Posterior vena cava (tissue), 2 donors: ENCODE data around the gene NGDN. TPM values are rescaled to one million over a fixed set of nuclear protein-coding genes. Genes with fewer than 3 reads are reported as not detected.
"Not testable (repeated sequence)": the region's sequence is repeated elsewhere in the genome, so short reads cannot be mapped to it uniquely, and the experiment has no call there.

ENCODE experiments used
- DNase-seq: peaks from one replicate; pipeline ENCODE4 v3.0.0-alpha.2; 2020; ENCODE audit warnings: low spot score
- intact Hi-C, 2 donors: fragments of 100-400 bp; cut with DNase I; formaldehyde crosslinking; loops; one replicate each; pipeline versions ENCODE4 v1.14.1 to v1.14.2; 2022 to 2023
- total RNA-seq, 2 donors: library from RNA; stranded (reverse); fragmentation: NEBNext Ultra II Directional; extraction: Animal tissue kit (Norgen Biotek cat#: 25700); gene quantifications; one replicate each; pipeline ENCODE4 v1.2.1, GENCODE V29; 2021
- donor health status: DM: yes; HTN: yes; CAD: no.
- donor health status: DM: yes; HTN: yes; CAD: no.

Gene NGDN
- total RNA-seq, 2 donors from 2014 or later = 27.8 to 28.4 TPM

DNA sequence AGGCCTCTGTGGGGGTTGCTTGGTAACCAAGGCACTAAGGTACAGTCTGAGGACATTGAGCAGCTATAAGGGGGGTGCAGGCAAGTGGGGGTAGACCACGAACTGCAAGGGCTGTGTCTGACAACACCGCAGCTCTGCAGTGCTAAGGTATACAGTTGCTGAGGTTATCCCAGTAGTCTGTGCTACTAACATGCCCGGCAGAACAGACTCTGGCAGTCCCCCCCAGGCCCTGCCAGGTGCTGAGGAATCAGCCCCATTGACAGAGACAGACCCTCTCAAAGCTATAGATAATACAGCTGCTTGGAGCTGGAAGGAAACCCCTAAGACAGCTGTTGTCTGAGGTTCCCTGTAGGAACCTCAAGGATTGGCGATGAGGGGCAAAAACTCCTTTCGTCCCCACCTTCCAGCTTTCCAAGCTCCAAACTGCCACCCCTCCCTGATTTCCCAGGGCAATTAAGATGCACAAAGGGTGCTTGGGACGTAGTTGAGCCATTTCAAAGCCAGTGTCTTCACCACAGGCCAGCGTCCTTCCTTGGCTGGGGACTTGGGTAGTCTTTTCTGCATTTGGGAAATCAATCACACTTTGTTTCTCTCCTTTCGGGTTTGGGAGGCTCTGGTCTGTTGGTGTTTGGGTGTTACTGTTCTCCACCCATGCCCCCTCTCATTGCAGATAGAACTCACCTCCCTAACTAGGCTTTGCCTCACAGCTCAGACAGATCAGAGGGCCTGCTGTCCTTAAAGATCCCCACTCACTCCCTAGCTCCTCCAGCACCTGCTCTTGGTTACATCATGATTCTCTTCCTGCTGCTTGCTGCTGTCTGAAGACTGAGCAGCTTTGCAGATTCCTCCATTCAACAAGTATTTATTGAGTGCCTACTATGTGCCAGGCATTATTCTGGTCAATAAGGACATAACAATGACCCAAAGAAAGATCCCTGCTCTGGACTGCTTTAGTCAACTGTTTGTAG lies 32.1 kb upstream of the NGDN start:
- intact Hi-C loops = no loop called here
- peak; percentile 32 for DNase-seq

- DNase-seq = peak; percentile 44
- intact Hi-C loops = no loop called here
These were observed 31.2 kb upstream of the NGDN start for GRCh38 chr14:23438101-23438971.

- intact Hi-C loops = no loop called here
- peak; percentile 56 for DNase-seq
These were observed 30.2 kb upstream of the NGDN start for GRCh38 chr14:23439107-23439835.

DNA sequence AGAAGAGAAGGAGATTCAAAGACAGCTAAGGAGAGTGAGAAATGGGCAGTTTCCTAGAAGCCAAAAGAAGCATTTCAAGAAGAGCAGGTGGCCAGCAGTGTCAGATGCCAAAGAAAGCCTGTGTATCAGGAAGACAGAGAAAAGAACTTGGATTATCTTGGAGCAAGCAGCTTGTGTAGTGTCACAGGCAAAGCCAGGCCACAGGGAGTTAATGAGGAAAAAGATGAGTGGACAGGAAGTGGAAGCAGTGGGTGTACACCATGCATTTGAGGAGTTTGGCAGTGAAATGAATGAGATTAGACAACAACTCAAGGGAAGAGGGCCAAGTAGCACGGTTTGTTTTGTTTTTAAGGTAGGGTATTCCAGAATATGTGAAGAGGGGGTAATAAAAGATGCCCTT lies 28.4 kb upstream of the NGDN start:
- intact Hi-C loops = loop anchor here in 1 of 2 donors (10.0 kb wide), 1 partner anchor 116 kb away; the partner anchor contains the start of gene PABPN1
- no peak for DNase-seq

GRCh38 chr14:23442721-23443356 lies 26.7 kb upstream of the NGDN start:
- intact Hi-C loops = loop anchor here in 1 of 2 donors (10.0 kb wide), 1 partner anchor 118 kb away; the partner anchor contains the start of gene PABPN1

GRCh38 chr14:23443411-23443812 lies 26.1 kb upstream of the NGDN start:
- intact Hi-C loops = loop anchor here in 1 of 2 donors (10.0 kb wide), 1 partner anchor 119 kb away; the partner anchor contains the start of gene PABPN1

More at GRCh38 chr14:23442721-23443356, 26.7 kb upstream of the NGDN start:
- DNase-seq = peak; percentile 43

GRCh38 chr14:23443881-23444280 lies 25.6 kb upstream of the NGDN start:
- intact Hi-C loops = loop anchor here in 1 of 2 donors (10.0 kb wide), 1 partner anchor 119 kb away; the partner anchor contains the start of gene PABPN1
- DNase-seq = peak; percentile 35

More at GRCh38 chr14:23443411-23443812, 26.1 kb upstream of the NGDN start:
- no peak for DNase-seq

DNA sequence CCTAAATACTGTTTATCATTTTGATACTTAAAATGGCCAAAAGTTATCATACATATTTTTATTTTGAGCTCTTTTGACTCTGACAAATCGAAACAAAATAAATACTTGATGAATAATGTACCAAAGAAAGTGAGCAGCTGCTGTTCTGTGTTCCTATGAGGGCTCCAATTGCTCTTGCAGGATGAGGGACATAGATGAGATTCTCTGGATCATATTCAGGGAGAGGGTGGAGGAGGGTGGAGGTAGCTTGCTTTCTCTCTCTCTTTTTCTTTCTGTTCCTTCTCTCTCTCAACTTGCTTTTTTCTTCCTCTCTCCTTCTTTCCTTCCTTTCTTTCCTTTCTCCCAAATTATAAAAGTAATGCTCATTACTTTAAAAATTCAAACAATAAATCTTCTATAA lies 25.2 kb upstream of the NGDN start:
- intact Hi-C loops = loop anchor here in 1 of 2 donors (10.0 kb wide), 1 partner anchor 120 kb away; the partner anchor contains the start of gene PABPN1
- no peak for DNase-seq

DNA sequence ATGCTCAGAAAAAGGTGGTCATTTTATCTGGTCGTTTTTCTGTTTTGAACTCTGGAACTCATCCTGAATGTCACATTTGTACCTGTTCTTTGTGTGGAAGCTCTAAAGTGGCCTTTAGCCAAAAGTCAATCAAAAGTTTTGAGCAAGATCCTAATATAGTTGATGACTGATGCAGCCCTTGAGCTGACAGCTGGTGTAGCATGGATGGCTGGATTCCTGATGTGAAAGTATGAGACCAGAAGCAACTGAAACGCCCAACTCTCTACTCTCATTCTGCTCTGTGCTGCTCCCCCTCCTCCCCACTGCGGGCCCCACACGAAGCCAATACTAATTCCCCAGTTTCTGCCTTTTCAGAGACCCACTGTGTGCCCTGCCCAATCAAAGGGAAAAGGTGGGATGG lies 23.7 kb upstream of the NGDN start:
- peak; percentile 11 for DNase-seq
- intact Hi-C loops = loop anchor here in 1 of 2 donors (10.0 kb wide), 1 partner anchor 121 kb away; the partner anchor contains the start of gene PABPN1

DNA sequence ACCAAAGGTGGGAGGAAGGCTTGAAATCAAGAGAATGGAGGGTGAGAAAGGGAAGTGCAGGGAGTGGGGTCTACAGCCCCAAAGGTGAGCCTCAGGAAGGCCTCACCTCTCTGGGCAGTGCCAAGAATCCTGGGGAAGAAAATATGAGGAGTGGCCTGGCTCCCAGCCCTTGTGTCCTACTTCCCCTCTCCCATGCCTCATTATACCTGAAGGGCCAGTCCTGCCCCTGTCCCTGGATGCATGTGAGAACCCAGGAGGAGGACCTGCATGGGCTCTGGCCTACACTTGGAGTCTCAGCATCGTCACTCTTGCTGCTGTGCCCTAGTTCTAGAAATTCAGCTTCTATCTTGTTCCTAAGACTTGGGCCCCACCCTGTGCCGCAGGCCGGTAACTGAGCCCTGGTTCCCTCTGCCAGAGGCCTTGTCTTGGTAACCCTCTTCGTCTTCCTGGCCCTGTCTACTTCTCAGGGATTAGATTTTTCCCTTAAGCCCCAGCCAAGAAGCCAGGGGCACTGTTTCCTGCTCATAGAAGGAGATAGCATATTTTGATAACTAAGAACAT lies 23.1 kb upstream of the NGDN start:
- DNase-seq = peak; percentile 81

DNA sequence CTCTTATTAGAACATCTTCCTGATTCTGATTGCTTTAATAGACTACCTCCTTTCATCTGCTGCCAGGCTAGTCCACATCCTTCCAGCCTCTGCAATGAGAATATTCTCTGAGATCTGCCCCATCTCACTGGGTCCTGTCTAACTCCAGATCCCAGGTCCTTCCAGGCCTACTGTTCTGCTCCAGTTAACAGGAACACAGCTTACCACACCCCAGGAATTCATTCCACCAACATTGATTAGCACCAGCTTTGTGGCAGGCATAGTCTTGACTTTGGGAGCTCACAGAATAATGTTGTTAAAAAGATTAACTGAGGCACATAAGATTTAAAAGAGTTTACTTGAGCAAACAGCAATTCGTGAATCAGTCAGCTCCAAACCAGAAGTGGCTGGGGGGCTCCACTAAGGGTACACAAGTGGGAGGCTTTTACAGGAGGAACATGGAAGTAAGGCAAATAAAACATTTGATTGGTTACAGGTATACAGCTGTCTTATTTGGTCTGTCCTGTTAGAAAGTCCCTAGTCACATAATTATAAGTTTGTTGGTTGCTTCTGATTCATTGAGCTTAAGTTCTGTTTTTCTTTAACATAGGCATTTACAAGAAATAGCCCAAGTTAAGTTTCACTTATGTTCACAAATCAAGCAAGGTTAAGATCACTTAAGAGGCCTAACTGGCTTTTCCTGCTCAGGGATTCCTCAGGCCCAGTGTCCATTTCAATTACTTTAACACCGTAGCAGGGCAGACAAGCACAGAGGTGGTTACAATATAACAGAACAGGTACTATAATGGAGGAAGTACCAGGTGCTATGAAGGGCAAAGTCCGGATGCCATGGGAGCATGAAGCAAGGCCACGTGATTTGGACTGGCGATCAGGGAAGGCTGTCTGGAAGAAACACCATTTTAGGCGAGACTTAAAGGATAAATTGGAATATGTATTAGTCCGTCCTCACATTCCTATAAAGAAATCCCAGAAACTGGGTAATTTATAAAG lies 21.8 kb upstream of the NGDN start:
- intact Hi-C loops = loop anchor here in 1 of 2 donors (10.0 kb wide), 1 partner anchor 123 kb away; the partner anchor contains the start of gene PABPN1
- no peak for DNase-seq

More for the DNA sequence above, 23.1 kb upstream of the NGDN start:
- intact Hi-C loops = loop anchor here in 1 of 2 donors (10.0 kb wide), 1 partner anchor 122 kb away; the partner anchor contains the start of gene PABPN1

- peak; percentile 35 for DNase-seq
These were observed 20.2 kb upstream of the NGDN start for GRCh38 chr14:23449314-23449713.

DNA sequence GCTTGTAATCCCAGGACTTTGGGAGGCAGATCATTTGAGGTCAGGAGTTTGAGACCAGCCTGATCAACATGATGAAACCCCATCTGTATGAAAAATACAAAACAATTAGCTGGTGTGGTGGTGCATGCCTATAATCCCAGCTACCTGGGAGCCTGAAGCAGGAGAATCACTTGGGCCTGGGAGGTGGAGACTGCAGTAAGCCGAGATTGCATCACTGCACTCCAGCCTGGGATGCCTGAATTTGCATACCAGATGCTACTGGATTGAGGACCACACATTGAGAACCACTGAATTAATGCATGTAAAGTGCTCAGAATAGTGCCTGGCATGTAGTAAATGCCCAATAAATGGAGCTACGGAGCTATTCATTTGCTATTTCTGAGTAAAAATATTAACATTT lies 19.1 kb upstream of the NGDN start:
- intact Hi-C loops = no loop called here
- no peak for DNase-seq

More at GRCh38 chr14:23449314-23449713, 20.2 kb upstream of the NGDN start:
- intact Hi-C loops = loop anchor here in 1 of 2 donors (10.0 kb wide), 1 partner anchor 125 kb away; the partner anchor contains the start of gene PABPN1

DNA sequence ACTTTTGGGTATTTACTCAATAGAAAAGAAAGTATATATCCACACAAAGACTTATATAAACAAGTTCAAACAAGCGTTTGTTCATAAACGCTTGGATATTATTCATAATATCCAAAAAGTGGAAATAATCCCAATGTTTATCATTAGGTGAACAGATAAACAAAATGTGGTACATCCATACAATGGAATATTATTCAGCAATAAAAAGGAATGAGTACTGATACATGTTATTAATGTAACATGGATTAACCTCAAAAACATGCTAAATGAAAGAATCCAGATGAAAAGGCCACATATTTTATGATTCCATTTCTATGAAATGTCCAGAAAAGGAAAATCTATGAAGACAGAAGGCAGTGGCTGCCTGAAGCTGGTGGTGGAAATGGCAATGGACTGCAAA lies 17.3 kb upstream of the NGDN start:
- DNase-seq = no peak
- intact Hi-C loops = no loop called here

DNA sequence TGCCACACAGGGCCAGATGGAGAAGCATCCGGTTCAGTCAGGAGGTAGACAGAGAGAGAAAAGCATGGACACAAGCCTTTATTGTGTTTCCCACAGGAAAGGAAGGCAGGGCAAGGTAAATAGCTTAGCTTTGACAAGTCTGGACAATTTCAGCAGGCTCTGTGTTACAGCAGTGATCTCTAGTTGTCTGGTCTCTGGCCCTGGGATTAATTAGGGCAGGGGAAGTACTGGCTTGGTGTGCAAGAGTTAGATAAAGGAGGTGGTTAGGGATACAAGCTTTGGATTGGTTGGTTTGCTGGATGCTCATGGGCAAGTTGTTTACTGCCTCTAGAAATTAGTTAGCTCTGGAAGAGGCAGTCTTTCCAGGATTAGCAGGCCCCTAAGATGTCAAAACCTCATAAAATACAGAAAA lies 15.1 kb upstream of the NGDN start:
- DNase-seq = no peak
- intact Hi-C loops = no loop called here

- intact Hi-C loops, DNase-seq: not testable (repeated sequence)
These were observed 12.5 kb upstream of the NGDN start for GRCh38 chr14:23456883-23457586.
